ENCODE data around the gene KCNJ11. TPM values are rescaled to one million over a fixed set of nuclear protein-coding genes. Genes with fewer than 3 reads are reported as not detected.

Gene KCNJ11
- total and polyA plus RNA-seq, 2 of the 8 experiments (the other 6 are each of a cell fraction or from before 2014, with no cell fraction given): 3.8 to 6.3 TPM

- Histone ChIP-seq H4K91ac (replicated peaks; ENCODE audit: insufficient read length, low read length) (no peak overlapping the region), H2BK120ac (replicated peaks; ENCODE audit: low read depth, low read length) (no peak overlapping the region), H3K9me3 (ENCODE audit: insufficient read depth in 2 of 2, low read depth in 1 of 2, low read length in 1 of 2) (no peaks in the 10 kb centered on the region), H4K20me1 (replicated peaks in 1 of 2; ENCODE audit: control insufficient read depth in 1 of 2, insufficient read depth in 2 of 2, low read length in 2 of 2) (peaks cover 0 to 1% of the 10 kb centered on the region in 2 experiments), H2BK20ac (ENCODE audit: low read length) (no peak overlapping the region), H4K8ac (ENCODE audit: extremely low read depth, insufficient read depth, low read length) (no peak overlapping the region), H3K18ac (ENCODE audit: extremely low read depth, low read length) (no peak overlapping the region), H3K27me3 (replicated peaks in 1 of 4; ENCODE audit: control insufficient read depth in 3 of 4, extremely low read depth in 1 of 4, insufficient read depth in 3 of 4, low read length in 3 of 4) (no peaks in the 10 kb centered on the region), H2AK5ac (ENCODE audit: low read depth, low read length) (no peak overlapping the region), H3K9ac (replicated peaks in 1 of 4; ENCODE audit: extremely low read depth in 1 of 4, low read depth in 3 of 4, low read length in 3 of 4) (no peak overlapping the region), H2AFZ (ENCODE audit: low read length) (no peak overlapping the region), H3K14ac (ENCODE audit: insufficient read length) (no peak overlapping the region), H3K4me1 (replicated peaks in 1 of 4; ENCODE audit: control insufficient read depth in 3 of 4, insufficient read depth in 4 of 4, low read length in 3 of 4) (no peaks in the 10 kb centered on the region; a peak in 1 of 7 replicates), H3K79me2 (ENCODE audit: control insufficient read depth in 1 of 2, insufficient read depth in 2 of 2, low read length in 2 of 2) (no peaks in the 10 kb centered on the region), H2BK15ac (ENCODE audit: low read length) (no peak overlapping the region), H3K23ac (ENCODE audit: insufficient read length) (no peak overlapping the region), H3K27ac (ENCODE audit: low read depth, low read length) (no peak overlapping the region; the same call in 1 of the 2 replicates), H3K23me2 (ENCODE audit: low read depth, low read length) (no peaks in the 10 kb centered on the region), H3K4me2 (ENCODE audit: insufficient read depth in 1 of 2, low read depth in 2 of 2, low read length in 2 of 2) (no peak overlapping the region), H3K36me3 (ENCODE audit: control insufficient read depth in 2 of 4, insufficient read depth in 4 of 4, low read length in 3 of 4) (no peaks in the 10 kb centered on the region), H3K56ac (replicated peaks; ENCODE audit: insufficient read length, low read depth, low read length) (no peak overlapping the region), H4K5ac (ENCODE audit: insufficient read length, low read depth, low read length) (no peak overlapping the region), H3K79me1 (ENCODE audit: low read depth, low read length) (no peaks in the 10 kb centered on the region), H2BK12ac (ENCODE audit: low read depth, low read length) (no peak overlapping the region), H3K4ac (replicated peaks; ENCODE audit: insufficient read length, low read depth, low read length) (no peak overlapping the region), H3K4me3 (ENCODE audit: extremely low read depth in 1 of 4, insufficient read depth in 2 of 4, low read depth in 3 of 4, low read length in 4 of 4) (no peak overlapping the region), H2BK5ac (ENCODE audit: low read depth, low read length) (no peak overlapping the region; the same call in 1 of the 2 replicates)
- DNase-seq (ENCODE audit: low read depth in 1 of 2, low spot score in 2 of 2) (no peak), FAIRE-seq (no peak)
- no peak for TF ChIP-seq POLR2A (IDR thresholded peaks at IDR 0.05; ENCODE audit: control extremely low read depth in 1 of 2, low read depth in 2 of 2, low read length in 2 of 2)
- TF ChIP-seq RAD21 (IDR thresholded peaks at IDR 0.05 in 1 of 2, conservative IDR thresholded peaks at IDR 0.05 in 1 of 2; ENCODE audit: low read depth in 2 of 2, low read length in 2 of 2): no peak
- TF ChIP-seq POLR2AphosphoS5 (IDR thresholded peaks at IDR 0.05; ENCODE audit: low read depth, low read length): no peak
- TF ChIP-seq GTF2F1 (IDR thresholded peaks at IDR 0.05; ENCODE audit: borderline replicate concordance, low read depth, low read length): no peak
- no peak for TF ChIP-seq ATF3 (IDR thresholded peaks at IDR 0.05; ENCODE audit: insufficient read depth, low read depth, low read length)
- ChIA-PET POLR2A (ENCODE audit: partially characterized antibody) (interaction anchor here (1.0 to 1.1 kb wide), 2 partner anchors 11 to 42 kb away, joined by 3 to 4 read pairs; no protein-coding TSS in a partner anchor), CTCF (ENCODE audit: partially characterized antibody) (interaction anchor here (1.0 to 38.8 kb wide), 13 partner anchors 8 to 237 kb away, joined by 3 to 1414 read pairs (median 7); partner anchors contain the start of gene KCNJ11)
- WGBS, 2 experiments (ENCODE audit: extremely low coverage in 1 of 2, insufficient coverage in 1 of 2, insufficient read length in 1 of 2, insufficient replicate concordance in 2 of 2, low coverage in 1 of 2, low lambda C conversion rate in 2 of 2, missing lambda C conversion rate in 1 of 2): 94% methylated on average over 12 of the region's 14 CpGs; no CpG with 5 or more reads in 1 of the 2 experiments
These were observed 9.0 kb upstream of the KCNJ11 start for GRCh38 chr11:17397311-17398002.
